HCT116 (cell line): ENCODE measurements around the gene SHANK1. TPM values are rescaled to one million over a fixed set of nuclear protein-coding genes. Genes with fewer than 3 reads are reported as not detected.

Source experiments
- ATAC-seq: fragments of 200-7000 bp; cut with Tn5 transposase; 2 replicates; pipeline ENCODE4 v1.9.1; 2020; ENCODE audit warnings: mild to moderate bottlenecking, moderate library complexity
- BruUV-seq: library from RNA; stranded (reverse); fragments of 400-500 nt; replicated peaks from 2 replicates; lab custom pipeline; 2021; lab: Mats Ljungman, UMichigan
- CTCF ChIA-PET: fragments of 300-600 bp; sonication (Branson Sonifier 250); formaldehyde crosslinking; loops from one replicate; lab custom pipeline; 2021; ENCODE audit warnings: antibody characterized with exemption; lab: Charles Lee
- POLR2A ChIA-PET: fragments of 300-600, 350-600 bp; sonication (Branson Sonifier 250); formaldehyde crosslinking; loops from one replicate; lab custom pipeline; 2021; ENCODE audit warnings: antibody characterized with exemption; lab: Charles Lee
- RAD21 ChIA-PET, 2 experiments: fragments of 300-600 bp; sonication (Branson Sonifier 250); formaldehyde crosslinking; loops; one replicate each; lab custom pipeline; 2023; ENCODE audit warnings: low total read pairs in 2 of 2; ENCODE audit not compliant: uncharacterized antibody in 2 of 2, unreplicated experiment in 2 of 2, low non-redundant PET in 1 of 2; lab: Charles Lee
- DNase-seq: peaks from one replicate; pipeline ENCODE4 v3.0.0-alpha.2; 2010; ENCODE audit warnings: low read depth, low spot score
- H2AFZ ChIP-seq: fragments of 200-600 bp; shearing (Covaris generic), sonication (generic); 2 replicates; pipeline ENCODE4 v1.6.1; 2017; ENCODE audit warnings: low read depth, mixed run types, mixed read lengths, antibody characterized with exemption, low read length; ENCODE audit not compliant: poor library complexity, severe bottlenecking
- H3K27ac ChIP-seq: 2 replicates; pipeline ENCODE4 v1.5.1; 2012; ENCODE audit warnings: low read depth, low read length
- H3K27me3 ChIP-seq: fragments of 200-600 bp; sonication (generic); 2 replicates; pipeline ENCODE4 v1.6.1; 2016; ENCODE audit warnings: mixed run types, low read length, mixed read lengths; ENCODE audit not compliant: insufficient read depth
- H3K36me3 ChIP-seq, 2 experiments: fragments of 200-500 bp in 1 of 2; fragments of 200-600 bp in 1 of 2; sonication (Bioruptor generic) in 1 of 2; sonication (generic) in 1 of 2; 2 replicates each; pipeline versions ENCODE4 v1.5.1 to v1.6.1; 2014 to 2016; ENCODE audit warnings: low read length in 2 of 2, inconsistent platforms in 1 of 2, mixed read lengths in 1 of 2, mixed run types in 1 of 2; ENCODE audit not compliant: insufficient read depth in 2 of 2, control insufficient read depth in 1 of 2
- H3K4me1 ChIP-seq, 2 experiments: fragments of 200-600 bp in 1 of 2; sonication (generic) in 1 of 2; 2 replicates each; pipeline versions ENCODE4 v1.5.1 to v1.6.1; 2012 to 2017; ENCODE audit warnings: low read length in 2 of 2, inconsistent platforms in 1 of 2, mild to moderate bottlenecking in 1 of 2, mixed read lengths in 1 of 2, mixed run types in 1 of 2, moderate library complexity in 1 of 2; ENCODE audit not compliant: insufficient read depth in 2 of 2, control insufficient read depth in 1 of 2
- H3K4me2 ChIP-seq: fragments of 200-600 bp; sonication (generic); 2 replicates; pipeline ENCODE4 v1.6.1; 2017; ENCODE audit warnings: mixed run types, low read length, mixed read lengths
- H3K4me3 ChIP-seq, 2 experiments: fragments of 200-600 bp in 1 of 2; sonication (generic) in 1 of 2; replicated peaks in 1 of 2; 2 replicates each; pipeline ENCODE4 v1.5.1; 2011 to 2016; ENCODE audit warnings: low read length in 2 of 2, control low read depth in 1 of 2, low read depth in 1 of 2, mild to moderate bottlenecking in 1 of 2, mixed read lengths in 1 of 2, mixed run types in 1 of 2
- H3K79me2 ChIP-seq: fragments of 200-600 bp; sonication (generic); 2 replicates; pipeline ENCODE4 v1.6.1; 2017; ENCODE audit warnings: mild to moderate bottlenecking, mixed run types, low read length, moderate library complexity, mixed read lengths; ENCODE audit not compliant: insufficient read depth
- H3K9ac ChIP-seq: fragments of 200-600 bp; sonication (generic); 2 replicates; pipeline ENCODE4 v1.6.1; 2016; ENCODE audit warnings: low read length, mixed read lengths
- H3K9me2 ChIP-seq: fragments of 200-600 bp; sonication (generic), shearing (Covaris generic); 2 replicates; pipeline ENCODE4 v1.6.1; 2017; ENCODE audit warnings: mixed run types, mild to moderate bottlenecking, moderate library complexity; ENCODE audit not compliant: insufficient read depth
- H3K9me3 ChIP-seq, 2 experiments: fragments of 200-500 bp in 1 of 2; fragments of 200-600 bp in 1 of 2; sonication (Bioruptor generic) in 1 of 2; sonication (generic) in 1 of 2; 2 replicates each; pipeline ENCODE4 v1.6.1; 2014 to 2017; ENCODE audit warnings: low read length in 2 of 2, mixed read lengths in 2 of 2, inconsistent platforms in 1 of 2, low read depth in 1 of 2, mild to moderate bottlenecking in 1 of 2, mixed run types in 1 of 2, moderate library complexity in 1 of 2; ENCODE audit not compliant: control insufficient read depth in 1 of 2, insufficient read depth in 1 of 2
- H4K20me1 ChIP-seq: fragments of 200-600 bp; sonication (generic), shearing (Covaris generic); 2 replicates; pipeline ENCODE4 v1.6.1; 2017; ENCODE audit warnings: mixed run types, mild to moderate bottlenecking, moderate library complexity; ENCODE audit not compliant: insufficient read depth
- ATF3 ChIP-seq: IDR thresholded peaks from 2 replicates; pipeline ENCODE4 v1.6.1; 2012
- CBX3 ChIP-seq: IDR thresholded peaks from 2 replicates; pipeline ENCODE4 v1.6.1; 2012; ENCODE audit warnings: low read depth
- CEBPB ChIP-seq: IDR thresholded peaks from 2 replicates; pipeline ENCODE4 v1.6.1; 2012; ENCODE audit warnings: low read depth
- ELF1 ChIP-seq: IDR thresholded peaks from 2 replicates; pipeline ENCODE4 v1.6.1; 2012; ENCODE audit warnings: low read depth, borderline replicate concordance
- MAX ChIP-seq: IDR thresholded peaks from 2 replicates; pipeline ENCODE4 v1.6.1; 2012
- POLR2A ChIP-seq: IDR thresholded peaks from 2 replicates; pipeline ENCODE4 v1.7.0; 2011; ENCODE audit warnings: borderline replicate concordance; ENCODE audit not compliant: insufficient read depth, insufficient read length; ENCODE audit errors: extremely low read depth
- POLR2AphosphoS5 ChIP-seq: IDR thresholded peaks from 2 replicates; pipeline ENCODE4 v1.6.1; 2011; ENCODE audit warnings: mild to moderate bottlenecking, low read depth, low read length, moderate library complexity
- RAD21 ChIP-seq: IDR thresholded peaks from 2 replicates; pipeline ENCODE4 v1.6.1; 2012; ENCODE audit warnings: low read depth, mild to moderate bottlenecking
- SIN3A ChIP-seq: IDR thresholded peaks from 2 replicates; pipeline ENCODE4 v1.6.1; 2012; ENCODE audit warnings: low read depth
- SRF ChIP-seq: IDR thresholded peaks from 2 replicates; pipeline ENCODE4 v1.6.1; 2012; ENCODE audit warnings: low read depth
- TCF7L2 ChIP-seq: IDR thresholded peaks from 2 replicates; pipeline ENCODE4 v1.7.0; 2011; ENCODE audit warnings: borderline replicate concordance, inconsistent platforms; ENCODE audit not compliant: insufficient read depth, insufficient read length; ENCODE audit errors: extremely low read depth
- YY1 ChIP-seq: IDR thresholded peaks from 2 replicates; pipeline ENCODE4 v1.6.1; 2011; ENCODE audit warnings: low read length, low read depth, moderate library complexity, mild to moderate bottlenecking; ENCODE audit not compliant: insufficient replicate concordance; ENCODE audit errors: extremely low read depth
- ZFX ChIP-seq: fragments of 450-650 bp; IDR thresholded peaks from 2 replicates; pipeline ENCODE4 v1.6.1; 2017
- ZNF274 ChIP-seq: fragments of 200-500 bp; sonication (Bioruptor generic); IDR thresholded peaks from 2 replicates; pipeline ENCODE4 v1.6.1; 2014; ENCODE audit warnings: mild to moderate bottlenecking, low read depth, low read length, inconsistent platforms
- intact Hi-C: fragments of 100-400 bp; cut with micrococcal nuclease; formaldehyde crosslinking; loops from 2 replicates; pipeline ENCODE4 v1.10.0; 2022
- total RNA-seq: library from RNA; stranded (reverse); gene quantifications from one replicate; pipeline ENCODE4 v1.2.1, GENCODE V29; 2021; ENCODE audit not compliant: unreplicated experiment
- TF ChIP-seq, protein P1 (sequence below): IDR thresholded peaks from 2 replicates; pipeline ENCODE4 v1.6.1; 2012; ENCODE audit warnings: low read depth

SHANK1 gene
- total RNA-seq, 1 experiment from 2014 or later: 3.0 TPM

DNA sequence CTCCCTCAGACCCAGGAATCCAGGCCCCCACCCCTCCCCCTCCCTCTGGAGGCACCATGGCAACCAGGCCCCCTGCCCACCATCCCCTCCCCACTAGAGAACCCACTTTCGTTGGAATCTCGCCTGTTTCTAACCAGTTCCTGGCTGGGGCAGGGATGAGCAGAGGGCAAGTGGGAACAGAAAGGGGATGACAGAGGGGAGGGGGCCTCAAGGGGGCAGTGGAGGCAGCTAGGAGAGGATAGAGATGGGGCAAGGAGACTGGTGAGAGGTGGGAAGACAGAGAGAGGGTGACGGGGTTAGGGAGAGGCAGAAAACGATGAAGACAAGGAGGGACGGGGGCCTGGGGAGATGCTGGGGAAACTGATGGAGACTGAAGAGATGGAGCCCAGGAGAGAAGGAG lies 70.9 kb downstream of the SHANK1 start:
- peaks cover 26% of the 10 kb centered on the region for H3K27me3 ChIP-seq
- ATAC-seq (no peak), DNase-seq (no peak)
- H2AFZ ChIP-seq: no peak overlapping the region
- intact Hi-C loops: no loop called here
- POLR2A ChIA-PET: no interaction called here
- H3K9me2 ChIP-seq: no peaks in the 10 kb centered on the region
- no peaks in the 10 kb centered on the region for H3K36me3 ChIP-seq
- no peaks in the 10 kb centered on the region for H3K9me3 ChIP-seq
- no TSS peak for BruUV-seq
- no peak overlapping the region for H3K27ac ChIP-seq
- CTCF ChIA-PET: no interaction called here
- no peak overlapping the region for H3K9ac ChIP-seq
- RAD21 ChIA-PET: no interaction called here
- no peaks in the 10 kb centered on the region for H4K20me1 ChIP-seq
- H3K4me3 ChIP-seq: no peak overlapping the region
- TF ChIP-seq TCF7L2: no peak
- no peaks in the 10 kb centered on the region for H3K79me2 ChIP-seq
- H3K4me2 ChIP-seq: no peak overlapping the region
- peaks cover 11 to 31% of the 10 kb centered on the region in 2 experiments for H3K4me1 ChIP-seq

DNA sequence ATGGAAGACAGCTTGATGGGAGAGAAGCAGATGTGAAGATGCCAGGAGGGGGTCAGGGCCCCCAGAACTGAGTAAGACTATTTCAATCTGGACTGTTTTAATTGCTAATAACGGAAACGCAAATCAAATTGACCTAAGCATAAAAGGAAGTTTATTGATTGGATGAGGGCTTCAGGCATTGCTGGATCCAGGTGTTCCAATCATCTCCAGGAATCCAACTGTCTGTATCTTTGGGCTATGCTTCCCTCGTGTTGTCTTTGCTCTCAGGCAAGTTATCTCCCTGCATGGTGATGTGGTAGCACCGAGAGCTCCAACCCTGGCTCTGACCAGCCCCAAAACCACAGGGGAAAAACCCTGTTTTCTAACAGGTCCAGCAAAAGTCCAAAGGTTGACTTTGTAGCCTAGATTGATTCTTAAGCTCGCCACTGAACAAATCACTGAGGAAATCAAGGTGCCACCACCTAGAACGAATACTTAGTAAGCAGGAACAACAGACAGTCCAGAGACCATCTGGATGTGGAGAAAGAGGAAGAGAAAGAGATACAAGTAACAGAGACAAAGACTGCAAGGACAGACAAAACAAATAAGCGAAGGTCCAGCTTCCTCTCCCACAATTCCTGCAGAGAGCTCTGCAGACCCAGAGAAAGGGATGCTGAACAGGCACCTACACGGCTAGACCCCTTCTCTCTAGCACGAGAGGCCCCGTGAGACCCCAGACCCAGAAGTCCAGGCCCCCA lies 71.6 kb downstream of the SHANK1 start:
- H3K36me3 ChIP-seq: no peaks in the 10 kb centered on the region
- CTCF ChIA-PET: interaction anchor here (0.8 kb wide), 1 partner anchor 279 kb away, joined by 3 read pairs; no protein-coding TSS in a partner anchor
- TF ChIP-seq CEBPB: no peak
- no peak for TF ChIP-seq ZFX
- no peak for TF ChIP-seq POLR2AphosphoS5
- no peak for TF ChIP-seq POLR2A
- no peak for TF ChIP-seq ZNF274
- TF ChIP-seq SRF: no peak
- TF ChIP-seq YY1: no peak
- no peak for TF ChIP-seq SIN3A
- no peak for TF ChIP-seq CBX3
- TF ChIP-seq, protein P1, sequence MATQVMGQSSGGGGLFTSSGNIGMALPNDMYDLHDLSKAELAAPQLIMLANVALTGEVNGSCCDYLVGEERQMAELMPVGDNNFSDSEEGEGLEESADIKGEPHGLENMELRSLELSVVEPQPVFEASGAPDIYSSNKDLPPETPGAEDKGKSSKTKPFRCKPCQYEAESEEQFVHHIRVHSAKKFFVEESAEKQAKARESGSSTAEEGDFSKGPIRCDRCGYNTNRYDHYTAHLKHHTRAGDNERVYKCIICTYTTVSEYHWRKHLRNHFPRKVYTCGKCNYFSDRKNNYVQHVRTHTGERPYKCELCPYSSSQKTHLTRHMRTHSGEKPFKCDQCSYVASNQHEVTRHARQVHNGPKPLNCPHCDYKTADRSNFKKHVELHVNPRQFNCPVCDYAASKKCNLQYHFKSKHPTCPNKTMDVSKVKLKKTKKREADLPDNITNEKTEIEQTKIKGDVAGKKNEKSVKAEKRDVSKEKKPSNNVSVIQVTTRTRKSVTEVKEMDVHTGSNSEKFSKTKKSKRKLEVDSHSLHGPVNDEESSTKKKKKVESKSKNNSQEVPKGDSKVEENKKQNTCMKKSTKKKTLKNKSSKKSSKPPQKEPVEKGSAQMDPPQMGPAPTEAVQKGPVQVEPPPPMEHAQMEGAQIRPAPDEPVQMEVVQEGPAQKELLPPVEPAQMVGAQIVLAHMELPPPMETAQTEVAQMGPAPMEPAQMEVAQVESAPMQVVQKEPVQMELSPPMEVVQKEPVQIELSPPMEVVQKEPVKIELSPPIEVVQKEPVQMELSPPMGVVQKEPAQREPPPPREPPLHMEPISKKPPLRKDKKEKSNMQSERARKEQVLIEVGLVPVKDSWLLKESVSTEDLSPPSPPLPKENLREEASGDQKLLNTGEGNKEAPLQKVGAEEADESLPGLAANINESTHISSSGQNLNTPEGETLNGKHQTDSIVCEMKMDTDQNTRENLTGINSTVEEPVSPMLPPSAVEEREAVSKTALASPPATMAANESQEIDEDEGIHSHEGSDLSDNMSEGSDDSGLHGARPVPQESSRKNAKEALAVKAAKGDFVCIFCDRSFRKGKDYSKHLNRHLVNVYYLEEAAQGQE: no peak
- no peak for TF ChIP-seq ATF3
- no peak for TF ChIP-seq RAD21
- no peak for TF ChIP-seq ELF1
- TF ChIP-seq MAX: no peak
- ATAC-seq (no peak), DNase-seq (no peak)
- no peak overlapping the region for H3K4me3 ChIP-seq
- no peaks in the 10 kb centered on the region for H3K9me3 ChIP-seq
- H2AFZ ChIP-seq: no peak overlapping the region
- H3K4me2 ChIP-seq: no peak overlapping the region
- no TSS peak for BruUV-seq
- no peaks in the 10 kb centered on the region for H3K79me2 ChIP-seq
- POLR2A ChIA-PET: no interaction called here
- H3K27ac ChIP-seq: no peak overlapping the region
- no peak overlapping the region for H3K9ac ChIP-seq
- no peaks in the 10 kb centered on the region for H4K20me1 ChIP-seq
- intact Hi-C loops: no loop called here
- H3K4me1 ChIP-seq: peaks cover 11 to 26% of the 10 kb centered on the region in 2 experiments
- RAD21 ChIA-PET: no interaction called here
- peaks cover 32% of the 10 kb centered on the region for H3K27me3 ChIP-seq
- H3K9me2 ChIP-seq: no peaks in the 10 kb centered on the region
